ENCODE measurements around the gene RMRP. TPM values are rescaled to one million over a fixed set of nuclear protein-coding genes. Genes with fewer than 3 reads are reported as not detected.

The RMRP gene
- polyA plus RNA-seq, 1 donor (not counting 4 experiments of a cell fraction or from before 2014, with no cell fraction given): 21.6 TPM

DNA sequence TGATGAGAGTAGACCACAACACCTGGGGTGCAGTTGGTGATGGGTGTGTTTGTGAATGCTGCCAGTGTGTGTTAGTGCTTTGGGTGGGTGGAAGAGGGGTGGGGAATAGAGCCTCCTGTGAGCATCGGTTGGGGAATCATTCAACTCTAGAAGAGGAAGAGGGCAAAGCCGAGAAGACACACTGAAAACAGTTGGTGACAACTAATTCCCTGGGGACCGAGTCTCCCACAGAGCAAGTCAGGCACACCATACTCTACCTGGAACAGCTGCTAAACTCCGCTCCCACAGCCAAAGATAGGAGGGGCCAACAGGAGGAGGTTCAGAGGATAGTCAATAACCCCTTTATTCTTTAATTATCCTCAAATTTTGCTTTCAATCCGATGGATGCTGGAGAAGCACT, 8.7 kb upstream of the RMRP start:
- TF ChIP-seq CTCF (optimal IDR thresholded peaks at IDR 0.05 in 1 of 3, IDR thresholded peaks at IDR 0.05 in 1 of 3, conservative IDR thresholded peaks at IDR 0.05 in 1 of 3; ENCODE audit: extremely low read depth in 1 of 3, insufficient read depth in 2 of 3, low read length in 3 of 3): no peak
- TF ChIP-seq EZH2 (IDR thresholded peaks at IDR 0.05; ENCODE audit: low read length): no peak
- H3K9ac ChIP-seq (ENCODE audit: control insufficient read depth, extremely low read depth, insufficient read depth, low read length): no peak overlapping the region
- no peaks in the 10 kb centered on the region for H3K9me3 ChIP-seq (ENCODE audit: control insufficient read depth, low read depth, low read length)
- no peak for DNase-seq (ENCODE audit: low read depth, low spot score)
- H3K79me2 ChIP-seq (ENCODE audit: control insufficient read depth, insufficient read depth, low read length): no peaks in the 10 kb centered on the region
- peaks cover 17% of the 10 kb centered on the region for H3K4me1 ChIP-seq (ENCODE audit: control insufficient read depth, extremely low read depth, insufficient read depth, low read length)
- no peak overlapping the region for H2AFZ ChIP-seq (ENCODE audit: control insufficient read depth, low read length)
- H3K9me1 ChIP-seq (ENCODE audit: control insufficient read depth, extremely low read depth, insufficient read depth, low read length): no peaks in the 10 kb centered on the region
- dilution Hi-C loops (cut with MboI; ENCODE audit: extremely low pct_ligation_motif_present, low sequenced_read_pairs): no loop called here
- no peaks in the 10 kb centered on the region for H4K20me1 ChIP-seq (ENCODE audit: control insufficient read depth, extremely low read depth, insufficient read depth, low read length)
- no peaks in the 10 kb centered on the region for H3K27me3 ChIP-seq (ENCODE audit: control insufficient read depth, extremely low read depth, insufficient read depth, low read length)
- FAIRE-seq: no peak
- no peak overlapping the region for H3K4me2 ChIP-seq (ENCODE audit: control insufficient read depth, extremely low read depth, insufficient read depth, low read depth, low read length)
- H3K36me3 ChIP-seq (ENCODE audit: control insufficient read depth in 2 of 2, extremely low read depth in 1 of 2, insufficient read depth in 2 of 2, low read length in 2 of 2): peaks cover 0 to 12% of the 10 kb centered on the region in 2 experiments
- no peak overlapping the region for H3K4me3 ChIP-seq (ENCODE audit: control insufficient read depth in 2 of 3, extremely low read depth in 1 of 3, insufficient read depth in 2 of 3, low read depth in 1 of 3, low read length in 3 of 3)
- no peak overlapping the region for H3K27ac ChIP-seq (ENCODE audit: control insufficient read depth, insufficient read depth, low read length)

GRCh38 chr9:35666045-35666444, 8.2 kb upstream of the RMRP start:
- no peak for FAIRE-seq
- dilution Hi-C loops (cut with MboI; ENCODE audit: extremely low pct_ligation_motif_present, low sequenced_read_pairs): no loop called here
- H3K27ac ChIP-seq (ENCODE audit: control insufficient read depth, insufficient read depth, low read length): no peak overlapping the region

More at GRCh38 chr9:35666045-35666444, 8.2 kb upstream of the RMRP start:
- H3K4me2 ChIP-seq (ENCODE audit: control insufficient read depth, extremely low read depth, insufficient read depth, low read depth, low read length): no peak overlapping the region
- no peaks in the 10 kb centered on the region for H4K20me1 ChIP-seq (ENCODE audit: control insufficient read depth, extremely low read depth, insufficient read depth, low read length)
- H3K9ac ChIP-seq (ENCODE audit: control insufficient read depth, extremely low read depth, insufficient read depth, low read length): no peak overlapping the region
- no peaks in the 10 kb centered on the region for H3K27me3 ChIP-seq (ENCODE audit: control insufficient read depth, extremely low read depth, insufficient read depth, low read length)
- DNase-seq (ENCODE audit: low read depth, low spot score): no peak
- H3K9me3 ChIP-seq (ENCODE audit: control insufficient read depth, low read depth, low read length): no peaks in the 10 kb centered on the region
- H3K9me1 ChIP-seq (ENCODE audit: control insufficient read depth, extremely low read depth, insufficient read depth, low read length): no peaks in the 10 kb centered on the region
- no peaks in the 10 kb centered on the region for H3K79me2 ChIP-seq (ENCODE audit: control insufficient read depth, insufficient read depth, low read length)
- TF ChIP-seq CTCF (optimal IDR thresholded peaks at IDR 0.05 in 1 of 3, IDR thresholded peaks at IDR 0.05 in 1 of 3, conservative IDR thresholded peaks at IDR 0.05 in 1 of 3; ENCODE audit: extremely low read depth in 1 of 3, insufficient read depth in 2 of 3, low read length in 3 of 3) (no peak), EZH2 (IDR thresholded peaks at IDR 0.05; ENCODE audit: low read length) (no peak)
- H3K36me3 ChIP-seq (ENCODE audit: control insufficient read depth in 2 of 2, extremely low read depth in 1 of 2, insufficient read depth in 2 of 2, low read length in 2 of 2): peaks cover 0 to 13% of the 10 kb centered on the region in 2 experiments
- peaks cover 17% of the 10 kb centered on the region for H3K4me1 ChIP-seq (ENCODE audit: control insufficient read depth, extremely low read depth, insufficient read depth, low read length)
- no peak overlapping the region for H2AFZ ChIP-seq (ENCODE audit: control insufficient read depth, low read length)
- no peak overlapping the region for H3K4me3 ChIP-seq (ENCODE audit: control insufficient read depth in 2 of 3, extremely low read depth in 1 of 3, insufficient read depth in 2 of 3, low read depth in 1 of 3, low read length in 3 of 3)

All from keratinocyte (primary cell).